ENCODE data around the gene PEDS1. TPM values are rescaled to one million over a fixed set of nuclear protein-coding genes. Genes with fewer than 3 reads are reported as not detected.

The PEDS1 gene
- total and polyA plus RNA-seq, 2 of the 13 experiments (the other 11 are each of a cell fraction or from before 2014, with no cell fraction given) = 30.5 to 93.9 TPM

GRCh38 chr20:50190251-50191064 lies 36.9 kb upstream of the PEDS1 start, which contains the start of gene CEBPB (continued):
- TF ChIP-seq TEF (CRISPR knock-in tag; IDR thresholded peaks at IDR 0.05) (peak; percentile 94), PBX3 (CRISPR knock-in tag; IDR thresholded peaks at IDR 0.05; ENCODE audit: borderline replicate concordance) (peak; percentile 92; the same call in 1 of the 2 replicates), PHF5A (CRISPR knock-in tag; IDR thresholded peaks at IDR 0.05; ENCODE audit: low read depth, unreplicated experiment) (peak; percentile 75), HNRNPLL (IDR thresholded peaks at IDR 0.05; ENCODE audit: low read depth, low read length, poor library complexity, severe bottlenecking) (peak; percentile 90), ZC3H4 (CRISPR knock-in tag; IDR thresholded peaks at IDR 0.05; ENCODE audit: borderline replicate concordance) (peak; percentile 62; the same call in 1 of the 2 replicates), SNAI1 (CRISPR knock-in tag; IDR thresholded peaks at IDR 0.05; ENCODE audit: borderline replicate concordance) (0 out of 2 replicates have a peak, but pooled peaks have one; percentile 1), ZNF816 (CRISPR knock-in tag; IDR thresholded peaks at IDR 0.05; ENCODE audit: borderline replicate concordance) (peak; percentile 93), THAP8 (CRISPR knock-in tag; IDR thresholded peaks at IDR 0.05; ENCODE audit: borderline replicate concordance) (no peak; the same call in 1 of the 2 replicates), SMAD3 (CRISPR knock-in tag; IDR thresholded peaks at IDR 0.05) (peak; percentile 98), ARHGAP35 (CRISPR knock-in tag; IDR thresholded peaks at IDR 0.05; ENCODE audit: borderline replicate concordance) (peak; percentile 63; the same call in 1 of the 2 replicates), NFYB (CRISPR knock-in tag; IDR thresholded peaks at IDR 0.05) (no peak), DRAP1 (CRISPR knock-in tag; IDR thresholded peaks at IDR 0.05) (peak; percentile 94), YEATS2 (CRISPR knock-in tag; IDR thresholded peaks at IDR 0.05; ENCODE audit: borderline replicate concordance) (peak; percentile 20; the same call in 1 of the 2 replicates), ZFP91 (CRISPR knock-in tag; IDR thresholded peaks at IDR 0.05; ENCODE audit: borderline replicate concordance) (peak; percentile 53; the same call in 1 of the 2 replicates), ZNF124 (CRISPR knock-in tag; IDR thresholded peaks at IDR 0.05) (peak; percentile 90), ZNF414 (CRISPR knock-in tag; IDR thresholded peaks at IDR 0.05) (peak; percentile 33; the same call in 1 of the 2 replicates)

Measured in HepG2 (cell line).